HG03196 (cell line): ENCODE results near the gene SFT2D2.

Source experiments
- ATAC-seq: cut with Tn5 transposase; IDR thresholded peaks from one replicate; pipeline ENCODE4 v1.9.1; 2021; ENCODE audit not compliant: unreplicated experiment

Gene SFT2D2

GRCh38 chr1:168221275-168221674, 4.5 kb upstream of the SFT2D2 start:
- no peak for ATAC-seq

- ATAC-seq, result no peak
Observed at GRCh38 chr1:168223261-168223660, 2.5 kb upstream of the SFT2D2 start.

GRCh38 chr1:168223681-168224540, 1.9 kb upstream of the SFT2D2 start:
- no peak for ATAC-seq

DNA sequence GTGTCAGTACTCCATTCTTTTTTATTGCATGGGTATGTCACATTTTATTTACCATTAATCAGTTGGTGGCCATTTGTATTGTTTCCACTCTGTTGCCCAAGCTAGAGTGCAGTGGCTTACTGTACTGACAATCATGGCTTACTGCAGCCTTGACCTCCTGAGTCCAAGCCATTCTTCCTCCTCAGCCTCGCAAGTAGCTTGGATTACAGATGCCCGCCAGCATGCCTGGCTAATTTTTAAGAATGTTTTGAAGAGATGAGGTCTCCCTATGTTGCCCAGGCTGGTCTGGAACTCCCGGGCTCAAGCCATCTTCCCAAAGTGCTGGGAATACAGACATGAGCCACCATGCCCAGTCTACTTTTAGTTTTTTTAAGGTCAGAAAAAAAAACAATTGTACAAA, 813 bp upstream of the SFT2D2 start:
- no peak for ATAC-seq

DNA sequence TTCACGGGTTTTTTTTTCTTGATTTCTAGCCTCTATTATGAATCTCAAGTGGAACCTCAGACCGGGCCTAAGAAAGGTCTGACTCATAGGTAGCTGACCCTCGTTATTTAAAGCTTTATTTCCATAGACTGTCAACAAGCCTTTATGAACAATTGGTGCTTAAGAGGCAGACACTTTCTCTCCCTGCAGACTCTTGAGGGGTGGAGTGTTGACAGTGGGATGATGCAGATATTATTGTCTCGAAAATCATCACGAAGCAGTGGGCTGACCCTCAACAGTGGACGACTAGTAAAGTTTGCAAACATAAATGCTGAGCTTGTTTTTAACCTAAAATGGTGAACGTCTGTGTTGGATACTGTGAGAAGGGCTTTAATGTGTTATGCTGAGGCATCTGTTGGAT, 1.8 kb downstream of the SFT2D2 start:
- no peak for ATAC-seq

DNA sequence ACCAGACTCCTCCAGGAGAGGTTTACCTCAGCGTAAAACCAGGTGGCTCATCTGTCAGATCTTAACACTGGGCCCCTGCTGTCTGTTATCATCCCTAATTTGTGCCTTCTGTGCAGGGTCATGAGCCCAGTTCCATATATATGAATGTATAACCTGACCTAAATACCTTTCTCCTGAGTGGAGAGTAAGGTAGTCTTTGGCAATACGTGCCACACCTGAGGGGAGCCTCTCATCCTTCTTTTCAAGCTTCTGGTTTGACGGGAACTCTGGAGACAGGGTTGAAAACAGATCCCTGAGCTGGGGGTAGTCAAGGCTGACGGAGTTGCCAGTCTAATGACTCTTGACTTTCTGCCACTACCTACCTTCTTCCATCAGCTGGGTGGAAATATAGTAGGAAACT, 4.1 kb downstream of the SFT2D2 start:
- ATAC-seq, result no peak

GRCh38 chr1:168230709-168231108, 4.9 kb downstream of the SFT2D2 start:
- ATAC-seq, result no peak

- no peak for ATAC-seq
Observed at GRCh38 chr1:168234846-168235547, 9.2 kb downstream of the SFT2D2 start.

DNA sequence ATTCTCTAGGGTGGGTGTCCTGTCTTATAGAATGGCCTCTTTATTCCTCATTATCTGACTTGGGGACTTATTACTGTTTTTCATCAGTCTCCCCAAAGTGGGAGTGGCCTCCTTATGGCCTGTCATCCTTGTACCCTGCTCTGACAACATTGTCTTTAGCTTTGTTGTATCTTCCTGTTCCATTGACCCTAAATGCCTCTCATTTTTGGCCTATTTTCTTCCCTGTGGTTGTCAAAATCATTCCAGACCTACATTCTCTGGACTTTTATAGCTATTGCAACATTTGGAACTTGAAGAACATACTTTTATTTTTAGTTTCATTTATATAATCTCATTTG, 9.7 kb downstream of the SFT2D2 start:
- no peak for ATAC-seq

DNA sequence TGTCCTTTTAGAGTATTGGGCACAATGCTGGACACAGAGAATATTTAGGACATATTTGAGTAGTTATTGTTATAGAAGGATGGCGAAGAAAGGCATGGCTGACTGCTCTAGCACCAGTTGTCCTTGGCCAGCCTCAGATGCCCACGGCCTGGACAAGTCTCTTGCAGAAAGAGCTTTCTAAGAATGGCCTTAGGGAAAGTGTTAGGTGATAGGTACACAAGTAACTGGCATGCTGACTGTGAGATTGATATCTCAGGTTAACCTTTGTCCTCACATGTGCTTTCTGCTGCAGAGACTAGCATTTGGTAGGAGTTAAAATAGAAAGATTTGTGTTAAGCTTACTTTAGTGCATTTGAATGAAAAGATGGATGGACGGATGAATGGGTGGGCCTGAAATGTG, 10.1 kb downstream of the SFT2D2 start:
- ATAC-seq, result no peak

DNA sequence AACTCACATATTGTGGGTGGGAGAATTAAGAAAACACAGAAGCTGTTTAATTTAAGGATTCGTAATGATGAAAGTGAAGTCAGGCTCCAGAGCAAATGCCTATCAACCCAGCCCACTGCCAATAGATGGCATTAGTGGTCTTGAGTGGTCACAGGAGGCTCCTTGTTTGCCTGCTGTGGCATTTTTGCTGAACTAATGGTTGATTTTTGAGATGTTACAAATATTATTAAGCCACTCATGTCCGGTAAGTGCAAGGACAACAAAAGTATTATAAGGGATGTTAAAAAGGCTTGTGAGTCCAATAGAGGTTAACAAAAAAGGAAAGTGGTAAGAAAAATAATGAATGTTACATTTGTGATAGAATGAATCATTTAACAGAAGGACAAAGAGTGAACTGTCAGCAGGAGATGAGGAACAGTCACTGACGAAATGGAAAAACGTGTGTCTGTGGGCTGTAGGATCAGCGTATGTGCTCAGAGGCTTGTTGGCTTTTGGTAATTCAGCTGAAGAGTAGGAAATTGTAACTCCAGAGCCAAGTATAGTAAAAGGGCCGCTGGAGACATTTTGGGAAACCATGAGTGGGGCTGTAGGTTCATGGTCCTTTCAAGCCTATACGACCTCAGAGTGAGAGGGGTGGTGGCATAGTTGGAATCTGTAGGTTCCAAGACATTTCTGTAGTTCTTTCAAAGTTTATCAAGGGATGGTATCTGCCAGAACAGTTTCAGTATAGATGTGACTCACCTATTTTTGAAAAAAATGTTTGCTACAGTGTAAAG, 11.2 kb downstream of the SFT2D2 start:
- ATAC-seq, result no peak

DNA sequence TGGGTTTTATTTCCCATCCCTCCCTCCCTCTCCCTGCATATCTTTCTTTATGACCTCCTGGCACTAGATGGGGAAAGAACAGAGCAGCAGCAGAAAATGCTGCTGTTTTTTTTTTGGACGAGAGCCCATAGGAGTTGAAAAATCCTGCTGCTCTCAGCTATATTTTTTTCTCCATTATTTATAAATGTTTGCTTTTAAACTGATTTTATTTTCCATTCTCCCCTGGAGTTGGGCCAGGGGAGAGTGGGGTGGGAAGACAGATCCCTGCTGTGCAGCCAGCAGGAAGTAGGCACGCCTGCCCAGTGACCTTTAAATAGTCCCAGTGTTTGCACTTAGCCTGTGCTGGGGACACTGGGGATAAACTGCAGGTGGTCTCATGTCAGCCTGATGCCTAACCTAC, 17.4 kb downstream of the SFT2D2 start:
- ATAC-seq, result no peak

- no peak for ATAC-seq
Observed at GRCh38 chr1:168243636-168244212, 17.9 kb downstream of the SFT2D2 start.

DNA sequence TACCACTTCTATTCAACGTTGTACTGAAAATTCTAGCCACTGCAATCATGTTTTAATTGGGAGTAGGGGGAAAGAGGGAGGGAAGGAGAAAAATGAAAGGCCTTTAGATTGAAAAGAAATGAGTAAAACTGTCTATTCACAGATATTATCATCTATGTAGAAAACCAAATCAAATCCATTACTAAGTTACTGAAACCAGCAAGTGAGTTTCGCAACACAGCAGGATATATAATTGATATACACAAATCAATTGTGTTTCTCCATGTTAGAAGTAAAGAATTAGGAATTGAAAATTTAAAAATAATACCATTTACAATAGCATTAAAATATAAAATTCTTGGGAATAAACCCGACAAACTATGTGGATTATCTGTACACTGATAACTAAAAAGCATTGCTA, 19.2 kb downstream of the SFT2D2 start:
- ATAC-seq, result no peak

DNA sequence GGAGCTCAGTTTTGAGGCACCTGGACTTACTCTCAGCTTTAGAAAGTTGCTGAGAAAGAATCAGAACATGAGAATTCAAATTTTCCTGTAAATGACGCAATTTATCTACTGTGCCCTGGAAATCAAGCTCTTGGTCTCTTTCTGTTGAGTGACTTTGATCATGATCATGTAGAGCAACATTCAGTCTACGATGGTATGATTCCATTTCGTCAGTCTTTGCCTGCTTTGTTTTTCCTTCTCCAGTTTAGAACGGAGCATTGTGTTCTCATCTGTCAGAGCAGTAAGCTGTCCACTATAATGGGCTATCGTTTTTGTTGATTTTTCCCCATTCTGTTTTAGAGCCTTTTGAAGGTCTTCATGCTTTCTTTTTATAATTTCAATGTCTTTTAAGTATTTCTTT, 20.7 kb downstream of the SFT2D2 start:
- no peak for ATAC-seq

GRCh38 chr1:168252204-168252733, 26.5 kb downstream of the SFT2D2 start:
- no peak for ATAC-seq

DNA sequence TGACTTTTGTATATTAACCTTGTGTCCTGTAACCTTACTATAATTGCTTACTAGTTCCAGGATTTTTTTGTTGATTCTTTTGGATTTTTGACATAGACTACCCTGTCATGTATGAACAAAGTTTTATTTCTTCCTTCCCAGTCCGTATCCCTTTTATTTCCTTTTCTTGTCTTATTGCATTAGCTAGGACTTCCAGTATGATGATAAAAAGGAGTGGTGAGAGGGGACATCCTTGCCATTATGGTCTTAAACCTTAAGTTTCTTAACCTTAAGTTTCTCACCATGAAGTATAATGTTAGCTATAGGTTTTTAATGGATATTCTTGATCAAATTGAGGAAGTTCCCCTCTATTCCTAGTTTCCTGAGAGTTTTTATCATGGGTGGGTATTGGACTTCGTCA, 30.4 kb downstream of the SFT2D2 start:
- no peak for ATAC-seq

GRCh38 chr1:168257397-168257796, 31.6 kb downstream of the SFT2D2 start:
- ATAC-seq, result no peak

DNA sequence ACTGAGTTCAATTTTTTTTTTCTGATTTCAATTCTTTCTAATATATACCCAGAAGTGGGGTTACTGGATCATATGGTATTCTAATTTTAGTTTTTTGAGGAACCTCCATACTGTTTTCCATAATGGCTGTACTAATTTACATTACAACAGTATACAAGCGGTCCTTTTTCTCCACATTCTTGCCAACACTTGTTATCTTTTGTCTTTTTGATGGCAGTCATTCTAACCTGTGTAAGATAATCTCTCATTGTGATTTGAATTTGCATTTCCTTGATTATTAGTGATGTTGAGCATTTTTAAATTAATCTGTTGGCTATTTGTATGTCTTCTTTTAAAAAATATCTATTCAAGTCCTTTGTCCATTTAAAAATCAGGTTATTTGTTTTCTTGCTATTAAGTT, 33.8 kb downstream of the SFT2D2 start:
- ATAC-seq, result no peak

GRCh38 chr1:168260393-168260792, 34.6 kb downstream of the SFT2D2 start:
- no peak for ATAC-seq

DNA sequence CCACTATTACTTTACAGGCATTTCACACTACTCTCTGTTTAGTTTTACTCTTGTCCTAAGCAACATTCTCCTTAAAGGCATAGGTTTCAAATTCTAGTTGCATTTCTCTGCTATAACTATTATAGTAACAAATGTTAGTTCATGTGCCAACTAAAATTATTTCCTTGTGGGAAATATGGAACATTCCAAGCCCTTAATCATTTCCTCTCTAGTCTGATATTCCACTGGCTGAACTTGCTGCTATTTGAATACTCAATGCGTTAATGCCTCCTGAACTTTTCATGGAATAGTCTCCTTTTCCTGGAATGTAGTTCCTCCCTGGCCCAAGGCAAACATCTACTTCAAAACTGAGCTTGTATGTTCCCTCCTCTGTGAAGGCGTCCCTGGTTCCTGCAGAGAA, 35.6 kb downstream of the SFT2D2 start:
- no peak for ATAC-seq
